MCF 10A (cell line): ENCODE measurements around the gene FGD5. TPM values are rescaled to one million over a fixed set of nuclear protein-coding genes. Genes with fewer than 3 reads are reported as not detected.

Experiments
- BruUV-seq: library from RNA; stranded (reverse); fragments of 400-500 nt; replicated peaks from 2 replicates; lab custom pipeline; 2021; lab: Mats Ljungman, UMichigan
- CTCF ChIA-PET: fragments of 300-600 bp; sonication (Branson Sonifier 250); formaldehyde crosslinking; extraction: SDS; loops from one replicate; lab custom pipeline; 2021; ENCODE audit warnings: antibody characterized with exemption, inconsistent platforms; lab: Yijun Ruan, JAX
- POLR2A ChIA-PET: fragments of 300-600, 350-650 bp; sonication (Branson Sonifier 250); formaldehyde crosslinking; extraction: SDS; loops from one replicate; lab custom pipeline; 2020; ENCODE audit warnings: antibody characterized with exemption, inconsistent platforms; lab: Yijun Ruan, JAX
- DNase-seq: peaks from one replicate; pipeline ENCODE4 v3.0.0-alpha.2; 2018; ENCODE audit not compliant: unreplicated experiment
- H3K27ac Mint-ChIP-seq: one replicate; pipeline ENCODE4 v1.8.0; 2022; ENCODE audit warnings: mild to moderate bottlenecking, low read depth, mixed read lengths; ENCODE audit not compliant: unreplicated experiment
- H3K27me3 Mint-ChIP-seq: one replicate; pipeline ENCODE4 v1.8.0; 2022; ENCODE audit warnings: mixed read lengths; ENCODE audit not compliant: insufficient read depth, unreplicated experiment
- H3K36me3 Mint-ChIP-seq: one replicate; pipeline ENCODE4 v1.8.0; 2022; ENCODE audit warnings: mild to moderate bottlenecking, moderate library complexity, mixed read lengths; ENCODE audit not compliant: insufficient read depth, unreplicated experiment
- H3K4me1 Mint-ChIP-seq: one replicate; pipeline ENCODE4 v1.8.0; 2022; ENCODE audit warnings: mixed read lengths; ENCODE audit not compliant: insufficient read depth, unreplicated experiment
- H3K4me3 Mint-ChIP-seq: one replicate; pipeline ENCODE4 v1.8.0; 2022; ENCODE audit warnings: mild to moderate bottlenecking, moderate library complexity, mixed read lengths; ENCODE audit not compliant: unreplicated experiment
- H3K9me3 Mint-ChIP-seq: one replicate; pipeline ENCODE4 v1.8.0; 2022; ENCODE audit warnings: mixed read lengths; ENCODE audit not compliant: unreplicated experiment
- CTCF ChIP-seq: fragments of 200-600 bp; IDR thresholded peaks from one replicate; pipeline ENCODE4 v1.8.0; 2022; ENCODE audit warnings: antibody characterized with exemption, mild to moderate bottlenecking; ENCODE audit not compliant: unreplicated experiment
- intact Hi-C: fragments of 100-400 bp; cut with micrococcal nuclease; formaldehyde crosslinking; loops from 2 replicates; pipeline ENCODE4 v1.14.1; 2022
- total RNA-seq: library from RNA; stranded (reverse); gene quantifications from 2 replicates; pipeline ENCODE4 v1.2.3, GENCODE V29; 2022

Gene FGD5
- total RNA-seq, 1 experiment from 2014 or later = not detected

- intact Hi-C loops = no loop called here
- Mint-ChIP-seq H3K36me3 (no peaks in the 10 kb centered on the region), H3K4me3 (no peak overlapping the region), H3K4me1 (no peaks in the 10 kb centered on the region), H3K27me3 (peaks cover 10% of the 10 kb centered on the region), H3K9me3 (no peaks in the 10 kb centered on the region), H3K27ac (no peak overlapping the region)
- no peak for TF ChIP-seq CTCF
- POLR2A ChIA-PET = no interaction called here
- no peak for DNase-seq
- no TSS peak for BruUV-seq
- CTCF ChIA-PET = no interaction called here
These were observed 46.9 kb upstream of the FGD5 start for GRCh38 chr3:14771593-14772497.

GRCh38 chr3:14772533-14773138, 46.1 kb upstream of the FGD5 start:
- no peak overlapping the region for H3K4me3 Mint-ChIP-seq
- intact Hi-C loops = no loop called here
- H3K36me3 Mint-ChIP-seq = no peaks in the 10 kb centered on the region
- ChIA-PET CTCF (no interaction called here), POLR2A (no interaction called here)
- no TSS peak for BruUV-seq
- H3K4me1 Mint-ChIP-seq = no peaks in the 10 kb centered on the region
- no peak overlapping the region for H3K27ac Mint-ChIP-seq
- TF ChIP-seq CTCF = no peak
- peaks cover 8% of the 10 kb centered on the region for H3K27me3 Mint-ChIP-seq
- no peaks in the 10 kb centered on the region for H3K9me3 Mint-ChIP-seq
- no peak for DNase-seq

- Mint-ChIP-seq H3K36me3 (no peaks in the 10 kb centered on the region), H3K9me3 (no peaks in the 10 kb centered on the region), H3K4me3 (no peak overlapping the region), H3K27ac (no peak overlapping the region), H3K4me1 (no peaks in the 10 kb centered on the region), H3K27me3 (peaks cover 1% of the 10 kb centered on the region)
- TF ChIP-seq CTCF = no peak
- CTCF ChIA-PET = no interaction called here
- intact Hi-C loops = no loop called here
- no TSS peak for BruUV-seq
- POLR2A ChIA-PET = no interaction called here
- DNase-seq = no peak
These were observed 45.5 kb upstream of the FGD5 start for GRCh38 chr3:14773281-14773680.

- DNase-seq = no peak
- Mint-ChIP-seq H3K27me3 (no peaks in the 10 kb centered on the region), H3K27ac (no peak overlapping the region), H3K36me3 (no peaks in the 10 kb centered on the region), H3K4me3 (no peak overlapping the region), H3K9me3 (peaks cover 4% of the 10 kb centered on the region), H3K4me1 (no peaks in the 10 kb centered on the region)
- POLR2A ChIA-PET = no interaction called here
- intact Hi-C loops = no loop called here
- CTCF ChIA-PET = no interaction called here
- no TSS peak for BruUV-seq
- TF ChIP-seq CTCF = no peak
These were observed 45.1 kb upstream of the FGD5 start for GRCh38 chr3:14773691-14774128.
